ENCODE results near the gene PLEKHH3.
"Not testable (repeated sequence)": the region's sequence is repeated elsewhere in the genome, so short reads cannot be mapped to it uniquely, and the experiment has no call there.

PLEKHH3 gene

GRCh38 chr17:42623732-42624596, 52.8 kb downstream of the PLEKHH3 start:
- no peak for DNase-seq

- no peak for DNase-seq
Measured at GRCh38 chr17:42623271-42623670, 53.5 kb downstream of the PLEKHH3 start.

GRCh38 chr17:42621987-42622386, 54.8 kb downstream of the PLEKHH3 start:
- not testable (repeated sequence) for DNase-seq

DNA sequence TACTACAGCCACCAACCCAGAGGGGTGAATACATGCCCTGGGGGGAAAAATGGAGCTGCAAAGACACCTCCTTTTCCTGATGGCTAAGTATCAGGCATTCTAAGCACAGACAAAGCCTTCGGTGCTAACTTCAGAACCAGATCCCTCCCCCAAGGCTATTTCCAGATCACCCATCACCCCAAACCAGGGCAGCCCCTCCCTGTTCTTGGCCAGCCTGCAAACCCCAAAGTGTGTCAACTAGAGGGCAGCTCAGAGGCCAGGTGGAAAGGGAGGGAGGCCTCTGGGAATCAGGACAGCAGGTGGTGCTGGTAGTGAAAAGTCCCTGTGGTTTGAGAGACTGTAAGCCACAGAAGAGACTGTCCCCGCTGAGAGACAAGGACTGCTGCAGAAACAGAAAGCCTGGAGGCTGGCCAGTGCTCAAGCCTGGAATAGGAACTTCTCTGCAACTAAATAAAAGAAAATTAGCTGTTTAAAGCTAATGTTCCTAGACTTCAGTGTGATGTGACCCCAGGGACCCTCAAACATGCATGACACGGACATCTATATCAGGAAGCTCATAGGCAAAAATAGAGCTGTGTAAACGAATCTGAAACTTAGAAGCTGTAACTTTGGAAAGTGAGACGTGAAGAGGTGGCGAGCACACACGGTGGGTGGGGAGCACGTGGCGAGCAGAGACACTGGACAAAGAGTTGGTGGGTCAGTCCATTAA, 58.2 kb downstream of the PLEKHH3 start:
- no peak for DNase-seq

- no peak for DNase-seq
Measured at GRCh38 chr17:42617956-42618431, 58.8 kb downstream of the PLEKHH3 start.

Data from suppressor macrophage treated with lipopolysaccharide for 1 hour (primary cell).